ENCODE measurements around the gene NAIF1. TPM values are rescaled to one million over a fixed set of nuclear protein-coding genes. Genes with fewer than 3 reads are reported as not detected.
"Not testable (repeated sequence)": the region's sequence is repeated elsewhere in the genome, so short reads cannot be mapped to it uniquely, and the experiment has no call there.

The NAIF1 gene
- total RNA-seq, 2 donors from 2014 or later: 5.8 to 8.2 TPM

DNA sequence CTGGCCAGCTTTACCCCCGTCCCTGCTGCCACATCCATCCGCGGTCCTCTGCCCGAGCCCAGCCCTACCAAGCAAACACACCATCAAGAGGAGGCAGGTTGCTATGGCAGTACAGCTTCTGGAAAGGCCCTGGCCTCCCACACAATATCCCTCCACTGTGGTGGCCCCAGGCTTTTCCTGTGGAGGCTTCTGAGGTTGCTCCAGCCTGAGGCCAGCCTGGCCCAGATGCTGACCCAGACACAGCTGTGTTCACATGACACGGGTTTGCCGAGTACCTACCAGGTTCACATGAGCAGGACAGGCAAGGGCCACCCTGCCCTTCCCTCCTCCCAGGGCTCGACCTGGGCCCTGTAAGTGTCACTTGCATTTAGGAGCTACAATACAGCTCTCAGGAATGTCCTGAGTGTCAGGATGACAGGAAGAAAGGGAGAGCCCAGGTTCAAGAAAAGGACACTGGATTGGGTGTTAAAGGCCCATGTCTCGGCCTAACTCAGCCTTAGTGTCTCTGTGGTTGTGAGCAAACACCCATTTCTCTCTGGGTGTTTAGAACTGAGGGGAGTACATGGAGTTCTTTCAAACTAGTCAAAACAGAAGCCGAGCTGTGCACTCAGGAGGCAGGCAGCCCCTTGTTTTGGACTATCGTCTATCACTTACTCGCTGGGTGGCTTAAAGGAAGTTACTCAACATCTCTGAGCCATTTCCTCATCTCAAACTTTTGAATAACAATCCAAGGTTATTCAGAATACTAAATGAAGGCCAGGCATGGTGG is 40.2 kb downstream of the NAIF1 start:
- Histone ChIP-seq H3K9me3 (no peaks in the 10 kb centered on the region), H3K4me1 (no peaks in the 10 kb centered on the region), H3K4me3 (no peak overlapping the region), H3K27me3 (no peaks in the 10 kb centered on the region), H3K36me3 (no peaks in the 10 kb centered on the region), H3K27ac (no peak overlapping the region)
- TF ChIP-seq, protein P1, sequence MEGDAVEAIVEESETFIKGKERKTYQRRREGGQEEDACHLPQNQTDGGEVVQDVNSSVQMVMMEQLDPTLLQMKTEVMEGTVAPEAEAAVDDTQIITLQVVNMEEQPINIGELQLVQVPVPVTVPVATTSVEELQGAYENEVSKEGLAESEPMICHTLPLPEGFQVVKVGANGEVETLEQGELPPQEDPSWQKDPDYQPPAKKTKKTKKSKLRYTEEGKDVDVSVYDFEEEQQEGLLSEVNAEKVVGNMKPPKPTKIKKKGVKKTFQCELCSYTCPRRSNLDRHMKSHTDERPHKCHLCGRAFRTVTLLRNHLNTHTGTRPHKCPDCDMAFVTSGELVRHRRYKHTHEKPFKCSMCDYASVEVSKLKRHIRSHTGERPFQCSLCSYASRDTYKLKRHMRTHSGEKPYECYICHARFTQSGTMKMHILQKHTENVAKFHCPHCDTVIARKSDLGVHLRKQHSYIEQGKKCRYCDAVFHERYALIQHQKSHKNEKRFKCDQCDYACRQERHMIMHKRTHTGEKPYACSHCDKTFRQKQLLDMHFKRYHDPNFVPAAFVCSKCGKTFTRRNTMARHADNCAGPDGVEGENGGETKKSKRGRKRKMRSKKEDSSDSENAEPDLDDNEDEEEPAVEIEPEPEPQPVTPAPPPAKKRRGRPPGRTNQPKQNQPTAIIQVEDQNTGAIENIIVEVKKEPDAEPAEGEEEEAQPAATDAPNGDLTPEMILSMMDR (IDR thresholded peaks at IDR 0.05): no peak
- no peak for DNase-seq (ENCODE audit: low spot score)

DNA sequence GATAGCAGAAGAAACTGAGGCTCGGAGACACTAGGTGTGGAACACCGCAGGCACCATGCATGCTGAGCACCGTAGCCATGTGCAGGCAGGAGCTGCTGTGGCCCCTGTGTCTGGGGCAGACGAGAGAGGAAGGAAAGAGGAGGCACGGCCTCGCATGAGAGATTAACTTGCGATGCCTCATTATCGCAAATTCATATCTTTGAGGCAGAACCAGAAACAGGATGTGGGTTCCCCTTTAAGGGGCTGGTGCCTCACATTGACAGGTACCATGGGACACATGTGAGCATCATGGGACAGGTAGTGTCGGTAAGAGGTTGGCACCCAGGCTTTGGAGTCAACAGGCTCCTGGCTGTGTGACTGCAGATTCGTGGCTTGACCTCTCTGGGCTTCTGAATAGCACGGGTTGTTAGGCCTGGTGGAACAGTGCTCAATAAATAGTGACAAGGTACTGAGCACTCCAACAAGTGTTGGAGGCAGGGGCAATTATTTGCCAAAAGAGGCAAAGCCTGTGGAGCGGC is 40.8 kb downstream of the NAIF1 start:
- no peak for DNase-seq (ENCODE audit: low spot score)
- Histone ChIP-seq H3K9me3 (no peaks in the 10 kb centered on the region), H3K4me1 (no peaks in the 10 kb centered on the region), H3K36me3 (no peaks in the 10 kb centered on the region), H3K27me3 (no peaks in the 10 kb centered on the region), H3K27ac (no peak overlapping the region), H3K4me3 (no peak overlapping the region)
- TF ChIP-seq, protein P1 (IDR thresholded peaks at IDR 0.05): no peak

DNA sequence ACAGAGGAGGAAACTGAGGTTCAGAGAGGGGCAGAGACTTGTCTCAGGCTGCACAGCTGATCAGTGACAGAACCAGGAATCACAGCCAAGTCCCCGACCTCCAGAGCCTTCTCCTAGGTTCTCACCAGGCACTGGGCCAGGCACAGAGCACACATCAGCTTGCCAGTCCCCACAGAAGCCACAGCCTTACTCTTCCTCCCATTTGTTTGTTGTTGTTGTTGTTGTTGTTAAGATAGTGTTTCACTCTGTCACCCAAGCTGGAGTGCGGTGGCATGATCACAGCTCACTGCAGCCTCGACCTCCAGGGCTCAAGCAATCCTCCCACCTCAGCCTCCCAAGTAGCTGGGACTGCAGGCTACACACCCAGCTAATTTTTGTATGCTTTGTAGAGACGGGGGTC is 41.4 kb downstream of the NAIF1 start:
- DNase-seq (ENCODE audit: low spot score): no peak
- Histone ChIP-seq H3K27ac (no peak overlapping the region), H3K9me3 (no peaks in the 10 kb centered on the region), H3K36me3 (no peaks in the 10 kb centered on the region), H3K4me3 (no peak overlapping the region), H3K4me1 (no peaks in the 10 kb centered on the region), H3K27me3 (no peaks in the 10 kb centered on the region)
- TF ChIP-seq, protein P1 (IDR thresholded peaks at IDR 0.05): no peak

DNA sequence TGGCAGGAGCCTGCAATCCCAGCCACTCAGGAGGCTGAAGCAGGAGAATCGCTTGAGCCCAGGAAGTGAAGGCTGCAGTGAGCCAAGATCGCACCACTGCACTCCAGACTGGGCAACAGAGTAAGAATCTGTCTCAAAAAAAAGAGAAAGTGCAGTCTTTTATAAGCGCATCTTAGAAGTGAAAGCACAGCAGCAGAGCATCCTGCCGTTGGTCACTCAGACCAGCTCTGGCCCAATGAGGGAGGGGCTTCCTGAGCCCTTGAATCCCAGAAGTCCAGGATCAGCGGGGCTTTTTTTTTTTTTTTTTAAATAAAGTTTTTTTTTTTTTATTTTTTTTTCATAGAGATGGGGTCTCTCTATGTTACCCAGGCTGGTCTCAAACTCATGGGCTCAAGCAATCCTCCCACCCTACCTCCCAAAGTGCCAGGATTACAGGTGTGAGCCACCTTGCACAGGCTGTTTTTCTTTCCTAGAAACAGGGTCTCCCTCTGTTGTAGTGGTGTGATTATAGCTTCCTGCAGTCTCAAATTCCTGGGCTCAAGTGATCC is 42.3 kb downstream of the NAIF1 start:
- Histone ChIP-seq H3K27ac (no peak overlapping the region), H3K4me1 (no peaks in the 10 kb centered on the region)

DNA sequence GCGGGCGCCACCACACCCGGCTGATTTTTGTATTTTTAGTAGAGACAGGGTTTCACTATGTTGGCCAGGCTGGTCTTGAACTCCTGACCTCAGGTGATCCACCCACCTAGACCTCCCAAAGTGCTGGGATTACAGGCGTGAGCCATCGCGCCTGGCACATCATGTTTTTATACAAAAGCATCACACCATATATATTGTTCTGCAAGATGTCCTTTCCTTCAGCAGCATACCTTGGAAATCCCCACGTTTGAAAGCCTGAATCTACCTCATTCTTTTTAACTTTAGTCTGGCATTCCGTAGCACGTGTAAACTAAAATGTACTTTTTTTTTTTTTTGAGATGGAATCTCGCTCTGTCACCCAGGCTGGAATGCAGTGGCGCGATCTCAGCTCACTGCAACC is 43.4 kb downstream of the NAIF1 start:
- not testable (repeated sequence) for H3K36me3 ChIP-seq; H3K27ac ChIP-seq; H3K4me1 ChIP-seq; H3K27me3 ChIP-seq; H3K4me3 ChIP-seq; DNase-seq (ENCODE audit: low spot score); H3K9me3 ChIP-seq

More for the DNA sequence above, 42.3 kb downstream of the NAIF1 start:
- Histone ChIP-seq H3K27me3 (no peaks in the 10 kb centered on the region), H3K4me3 (no peak overlapping the region), H3K9me3 (no peaks in the 10 kb centered on the region), H3K36me3 (no peaks in the 10 kb centered on the region)
- TF ChIP-seq, protein P1 (IDR thresholded peaks at IDR 0.05): no peak
- no peak for DNase-seq (ENCODE audit: low spot score)

DNA sequence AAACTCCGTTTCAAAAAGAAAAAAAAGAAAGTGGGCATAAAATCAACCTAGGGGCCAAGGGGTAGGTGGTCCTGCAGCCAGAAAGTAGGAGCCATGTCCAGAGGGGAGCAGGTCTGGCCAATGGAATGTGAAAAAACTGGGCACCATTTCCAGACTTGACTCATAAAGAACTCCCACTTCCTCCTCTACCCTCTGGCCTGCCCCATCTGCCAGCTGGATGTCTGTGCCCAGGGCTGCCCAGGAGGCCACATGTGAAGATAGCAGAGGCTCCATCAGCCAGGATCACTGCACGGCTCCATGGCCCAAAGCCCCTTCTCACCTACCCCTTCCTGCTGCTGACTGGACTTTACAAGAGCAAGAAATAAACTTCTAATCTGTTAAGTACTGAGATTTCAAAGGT is 44.2 kb downstream of the NAIF1 start:
- Histone ChIP-seq H3K4me3 (no peak overlapping the region), H3K27ac (no peak overlapping the region), H3K36me3 (no peaks in the 10 kb centered on the region), H3K27me3 (no peaks in the 10 kb centered on the region), H3K4me1 (no peaks in the 10 kb centered on the region), H3K9me3 (no peaks in the 10 kb centered on the region)
- TF ChIP-seq, protein P1 (IDR thresholded peaks at IDR 0.05): no peak
- DNase-seq (ENCODE audit: low spot score): no peak
